Ascending aorta (tissue), 2 donors: Measurements from ENCODE around the gene CCDC12. TPM values are rescaled to one million over a fixed set of nuclear protein-coding genes. Genes with fewer than 3 reads are reported as not detected.

Experiments
- DNase-seq, 2 donors: peaks; one replicate each; pipeline ENCODE4 v3.0.0-alpha.2; 2019; ENCODE audit warnings: low spot score in 2 of 2
- H3K27ac ChIP-seq, 2 donors: fragments of 200-600 bp; sonication (generic); one replicate each; pipeline ENCODE4 v1.5.1; 2016 to 2017; ENCODE audit warnings: mild to moderate bottlenecking in 1 of 2
- H3K27me3 ChIP-seq: fragments of 200-600 bp; sonication (generic); one replicate; pipeline ENCODE4 v1.5.1; 2017
- H3K36me3 ChIP-seq, 2 donors: fragments of 200-600 bp; sonication (generic); one replicate each; pipeline ENCODE4 v1.5.1; 2016
- H3K4me1 ChIP-seq, 2 donors: fragments of 200-600 bp; sonication (generic); one replicate each; pipeline ENCODE4 v1.5.1; 2016 to 2017; ENCODE audit warnings: mild to moderate bottlenecking in 1 of 2
- H3K4me3 ChIP-seq, 2 donors: fragments of 200-600 bp; sonication (generic); one replicate each; pipeline ENCODE4 v1.5.1; 2016 to 2017; ENCODE audit warnings: mild to moderate bottlenecking in 1 of 2
- H3K9me3 ChIP-seq, 2 donors: fragments of 200-600 bp; sonication (generic); one replicate each; pipeline ENCODE4 v1.5.1; 2016
- intact Hi-C: fragments of 100-400 bp; cut with DNase I; formaldehyde crosslinking; loops from one replicate; pipeline ENCODE4 v1.15.1; 2023
- total RNA-seq: library from RNA; depleted of rRNA; stranded (reverse); fragments of >200 nt; gene quantifications from one replicate; pipeline ENCODE4 v1.1.0, GENCODE V29; 2016
- TF ChIP-seq, protein P1 (sequence below), 3 experiments: fragments of 200-600 bp in 2 of 3; fragments of 450-650 bp in 1 of 3; sonication (generic) in 2 of 3; IDR thresholded peaks; one replicate each; pipeline ENCODE4 v1.5.1; 2016 to 2019; ENCODE audit warnings: antibody characterized with exemption in 3 of 3, mild to moderate bottlenecking in 1 of 3, moderate library complexity in 1 of 3

The CCDC12 gene
- total RNA-seq, 1 donor from 2014 or later, result 34.3 TPM

DNA sequence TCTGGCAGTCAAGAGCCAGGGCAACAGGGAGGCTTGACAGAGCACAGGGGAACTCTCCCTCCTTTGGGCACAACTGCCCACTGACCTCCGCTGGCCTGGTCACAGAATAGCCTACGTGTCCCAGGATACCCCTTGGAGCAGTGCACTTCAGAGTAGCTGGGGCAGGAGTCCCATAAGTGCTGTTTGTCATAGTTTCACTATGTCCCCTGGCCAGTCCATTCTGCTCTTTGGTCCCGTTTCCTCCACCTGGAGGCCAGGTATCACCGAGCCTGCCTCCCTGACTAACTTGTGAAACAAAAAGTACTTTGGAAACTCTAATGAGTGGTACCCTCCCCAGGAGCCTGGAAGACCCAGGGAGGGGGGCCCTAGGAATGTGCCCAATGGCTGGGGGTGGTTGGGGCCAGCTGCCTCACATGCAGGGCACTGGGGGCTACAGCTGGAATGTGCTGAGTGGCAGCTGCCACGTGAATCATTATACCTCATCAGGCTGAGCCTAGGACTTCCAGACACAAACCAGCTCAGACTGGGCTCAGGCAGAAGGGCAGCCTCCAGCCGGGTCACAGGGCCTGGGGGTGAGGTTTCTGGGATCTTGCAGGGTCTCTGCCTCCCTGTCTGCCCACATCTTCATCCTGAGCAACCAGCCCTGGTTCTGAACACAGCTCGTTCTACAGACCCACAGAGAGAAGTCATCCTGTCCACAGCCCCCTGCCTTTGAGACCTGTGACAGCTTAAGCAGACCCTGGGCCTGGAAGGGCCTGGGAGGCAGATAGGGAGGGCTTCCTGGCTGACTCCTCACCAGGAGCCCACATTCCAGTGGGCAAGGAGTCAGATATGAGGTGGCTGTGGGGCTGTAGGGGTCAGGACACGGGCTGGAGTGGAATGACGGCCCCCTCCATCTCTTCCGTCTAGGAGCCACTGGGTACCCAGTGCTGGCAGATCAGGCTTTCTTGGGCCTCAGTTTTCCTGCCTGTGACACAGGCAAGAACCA, 99.9 kb downstream of the CCDC12 start:
- H3K4me3 ChIP-seq, result no peak overlapping the region
- no peak for DNase-seq
- H3K27ac ChIP-seq, result peak overlapping the region in 1 of 2 donors; percentile 21
- peaks cover 18 to 26% of the 10 kb centered on the region in 2 donors for H3K4me1 ChIP-seq
- TF ChIP-seq, protein P1, sequence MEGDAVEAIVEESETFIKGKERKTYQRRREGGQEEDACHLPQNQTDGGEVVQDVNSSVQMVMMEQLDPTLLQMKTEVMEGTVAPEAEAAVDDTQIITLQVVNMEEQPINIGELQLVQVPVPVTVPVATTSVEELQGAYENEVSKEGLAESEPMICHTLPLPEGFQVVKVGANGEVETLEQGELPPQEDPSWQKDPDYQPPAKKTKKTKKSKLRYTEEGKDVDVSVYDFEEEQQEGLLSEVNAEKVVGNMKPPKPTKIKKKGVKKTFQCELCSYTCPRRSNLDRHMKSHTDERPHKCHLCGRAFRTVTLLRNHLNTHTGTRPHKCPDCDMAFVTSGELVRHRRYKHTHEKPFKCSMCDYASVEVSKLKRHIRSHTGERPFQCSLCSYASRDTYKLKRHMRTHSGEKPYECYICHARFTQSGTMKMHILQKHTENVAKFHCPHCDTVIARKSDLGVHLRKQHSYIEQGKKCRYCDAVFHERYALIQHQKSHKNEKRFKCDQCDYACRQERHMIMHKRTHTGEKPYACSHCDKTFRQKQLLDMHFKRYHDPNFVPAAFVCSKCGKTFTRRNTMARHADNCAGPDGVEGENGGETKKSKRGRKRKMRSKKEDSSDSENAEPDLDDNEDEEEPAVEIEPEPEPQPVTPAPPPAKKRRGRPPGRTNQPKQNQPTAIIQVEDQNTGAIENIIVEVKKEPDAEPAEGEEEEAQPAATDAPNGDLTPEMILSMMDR (IDR thresholded peaks at IDR 0.05), result no peak
- no peaks in the 10 kb centered on the region for H3K36me3 ChIP-seq
- intact Hi-C loops, result no loop called here
- H3K27me3 ChIP-seq, result no peaks in the 10 kb centered on the region
- no peaks in the 10 kb centered on the region for H3K9me3 ChIP-seq

DNA sequence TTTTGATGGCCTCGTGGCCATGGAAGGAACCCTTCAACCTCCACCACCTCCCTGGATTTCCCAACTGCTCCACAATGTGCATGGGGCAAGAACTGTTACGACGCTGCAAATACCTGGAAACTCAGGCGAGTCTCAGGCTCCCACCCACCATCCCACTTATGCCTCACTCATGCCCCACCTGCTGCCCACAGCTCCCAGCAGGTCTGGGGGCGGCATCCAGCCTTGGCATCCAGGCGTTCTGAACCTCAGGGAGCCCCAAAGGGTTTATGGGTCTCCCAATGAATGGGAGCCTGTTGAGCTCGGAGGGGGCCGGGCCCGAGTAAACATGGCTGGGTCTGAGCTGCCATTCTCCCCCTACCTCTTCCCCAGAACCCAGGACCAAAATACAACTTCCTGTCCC, 101.0 kb downstream of the CCDC12 start:
- Histone ChIP-seq H3K27ac (no peak overlapping the region), H3K4me1 (peaks cover 20 to 23% of the 10 kb centered on the region in 2 donors), H3K9me3 (no peaks in the 10 kb centered on the region), H3K36me3 (no peaks in the 10 kb centered on the region), H3K4me3 (no peak overlapping the region), H3K27me3 (no peaks in the 10 kb centered on the region)
- intact Hi-C loops, result no loop called here
- no peak for DNase-seq
- TF ChIP-seq, protein P1 (IDR thresholded peaks at IDR 0.05), result no peak

DNA sequence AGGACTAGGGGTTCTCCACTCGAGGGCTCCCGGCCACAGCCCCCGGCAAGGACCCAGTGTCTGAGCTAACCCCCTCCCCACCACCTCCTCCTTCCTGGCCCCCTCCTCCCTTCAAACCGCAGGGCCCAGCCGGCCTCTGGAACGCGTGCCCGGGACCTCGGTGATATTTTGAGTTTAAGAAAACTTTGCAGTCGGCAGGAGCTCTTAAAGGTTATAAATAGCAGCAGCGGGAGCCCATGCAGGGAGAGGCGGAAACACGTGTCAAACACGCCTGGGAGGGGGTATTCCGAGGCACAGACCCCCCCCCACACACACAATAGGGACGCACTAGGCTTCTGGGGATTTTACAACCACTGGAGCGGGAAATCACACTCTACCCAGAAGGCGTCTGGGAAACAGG, 102.1 kb downstream of the CCDC12 start:
- TF ChIP-seq, protein P1 (IDR thresholded peaks at IDR 0.05), result no peak
- Histone ChIP-seq H3K36me3 (no peaks in the 10 kb centered on the region), H3K27ac (peak overlapping the region; percentile 75 to 78), H3K27me3 (no peaks in the 10 kb centered on the region), H3K9me3 (no peaks in the 10 kb centered on the region), H3K4me3 (no peak overlapping the region), H3K4me1 (peaks cover 20 to 23% of the 10 kb centered on the region in 2 donors)
- intact Hi-C loops, result loop anchor here (5.0 kb wide), 1 partner anchor 103 kb away; the partner anchor contains the start of genes CCDC12 and NBEAL2
- DNase-seq, result no peak

DNA sequence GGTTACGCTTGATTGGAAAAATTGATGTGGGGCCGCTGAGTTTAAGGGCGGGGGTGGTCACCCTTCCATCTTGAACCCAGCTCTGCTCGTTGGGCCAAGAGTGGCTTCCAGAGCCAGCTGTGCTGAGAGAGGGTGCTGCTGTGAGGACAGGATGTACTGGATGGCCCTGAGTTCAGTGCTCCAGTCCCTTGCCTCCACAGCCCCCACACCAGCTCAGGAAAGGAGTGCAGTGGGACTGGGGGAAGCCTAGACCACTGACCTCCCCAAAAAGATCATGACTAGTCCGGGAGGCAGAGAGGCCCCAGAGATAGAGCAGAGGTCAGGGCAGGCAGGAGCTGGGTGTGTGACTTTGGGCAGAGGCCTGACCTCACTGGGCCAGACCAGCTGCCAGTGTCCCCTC, 103.0 kb downstream of the CCDC12 start:
- TF ChIP-seq, protein P1 (IDR thresholded peaks at IDR 0.05), result no peak
- H3K4me3 ChIP-seq, result no peak overlapping the region
- no peak for DNase-seq
- no peaks in the 10 kb centered on the region for H3K27me3 ChIP-seq
- peak overlapping the region; percentile 75 to 78 for H3K27ac ChIP-seq
- no peaks in the 10 kb centered on the region for H3K9me3 ChIP-seq
- intact Hi-C loops, result loop anchor here (5.0 kb wide), 1 partner anchor 104 kb away; the partner anchor contains the start of genes CCDC12 and NBEAL2
- H3K4me1 ChIP-seq, result peaks cover 17 to 28% of the 10 kb centered on the region in 2 donors
- no peaks in the 10 kb centered on the region for H3K36me3 ChIP-seq

Other genes starting within 250 kb of the CCDC12 start
- gene MYL3, start 113.3 kb downstream of the CCDC12 start, total RNA-seq, result 3.6 TPM
- gene PTH1R, start 99.0 kb downstream of the CCDC12 start, total RNA-seq, result 10.3 TPM
- 70.2 TPM for gene NBEAL2, start 2.9 kb upstream of the CCDC12 start, total RNA-seq
- 21.0 TPM for gene SETD2, start 187.4 kb upstream of the CCDC12 start, total RNA-seq